ENCODE results near the gene TCF4. TPM values are rescaled to one million over a fixed set of nuclear protein-coding genes. Genes with fewer than 3 reads are reported as not detected.

TCF4 gene
- total RNA-seq, 2 donors from 2014 or later, result 31.6 to 34.0 TPM

DNA sequence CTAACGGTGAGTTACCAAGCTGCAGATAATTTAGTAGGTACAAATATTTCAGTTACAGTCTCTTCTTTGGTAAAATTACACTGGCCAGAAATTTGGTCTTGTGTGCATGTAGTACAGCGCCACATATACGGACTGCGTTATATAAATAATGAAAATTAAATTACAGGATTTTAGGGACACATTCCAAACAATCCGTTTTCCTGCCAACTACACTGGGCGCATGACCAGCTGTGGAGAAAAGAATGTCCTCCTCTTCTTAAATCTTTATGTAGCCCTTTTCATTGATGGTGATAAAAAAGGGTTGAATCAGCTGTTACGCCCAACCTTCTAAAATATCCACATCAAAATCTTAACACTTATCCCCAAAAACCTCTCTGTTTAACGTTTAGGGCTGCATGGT is 37.5 kb downstream of the TCF4 start:
- ATAC-seq, result no peak
- Histone ChIP-seq H3K27ac (no peak overlapping the region), H3K4me3 (no peak overlapping the region), H3K9me3 (no peaks in the 10 kb centered on the region), H3K4me1 (no peaks in the 10 kb centered on the region), H3K27me3 (no peaks in the 10 kb centered on the region), H3K36me3 (replicated peaks in 1 of 2; ENCODE audit: insufficient read depth in 1 of 2, low read depth in 2 of 2) (no peaks in the 10 kb centered on the region)
- 85 to 88% methylated on average over 8 of the region's 8 CpGs for WGBS, 2 donors
- intact Hi-C loops (cut with DNase I), result no loop called here
- TF ChIP-seq, protein P1, sequence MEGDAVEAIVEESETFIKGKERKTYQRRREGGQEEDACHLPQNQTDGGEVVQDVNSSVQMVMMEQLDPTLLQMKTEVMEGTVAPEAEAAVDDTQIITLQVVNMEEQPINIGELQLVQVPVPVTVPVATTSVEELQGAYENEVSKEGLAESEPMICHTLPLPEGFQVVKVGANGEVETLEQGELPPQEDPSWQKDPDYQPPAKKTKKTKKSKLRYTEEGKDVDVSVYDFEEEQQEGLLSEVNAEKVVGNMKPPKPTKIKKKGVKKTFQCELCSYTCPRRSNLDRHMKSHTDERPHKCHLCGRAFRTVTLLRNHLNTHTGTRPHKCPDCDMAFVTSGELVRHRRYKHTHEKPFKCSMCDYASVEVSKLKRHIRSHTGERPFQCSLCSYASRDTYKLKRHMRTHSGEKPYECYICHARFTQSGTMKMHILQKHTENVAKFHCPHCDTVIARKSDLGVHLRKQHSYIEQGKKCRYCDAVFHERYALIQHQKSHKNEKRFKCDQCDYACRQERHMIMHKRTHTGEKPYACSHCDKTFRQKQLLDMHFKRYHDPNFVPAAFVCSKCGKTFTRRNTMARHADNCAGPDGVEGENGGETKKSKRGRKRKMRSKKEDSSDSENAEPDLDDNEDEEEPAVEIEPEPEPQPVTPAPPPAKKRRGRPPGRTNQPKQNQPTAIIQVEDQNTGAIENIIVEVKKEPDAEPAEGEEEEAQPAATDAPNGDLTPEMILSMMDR (IDR thresholded peaks at IDR 0.05), result no peak
- no peak for TF ChIP-seq POLR2A (IDR thresholded peaks at IDR 0.05)
- no peak for DNase-seq

DNA sequence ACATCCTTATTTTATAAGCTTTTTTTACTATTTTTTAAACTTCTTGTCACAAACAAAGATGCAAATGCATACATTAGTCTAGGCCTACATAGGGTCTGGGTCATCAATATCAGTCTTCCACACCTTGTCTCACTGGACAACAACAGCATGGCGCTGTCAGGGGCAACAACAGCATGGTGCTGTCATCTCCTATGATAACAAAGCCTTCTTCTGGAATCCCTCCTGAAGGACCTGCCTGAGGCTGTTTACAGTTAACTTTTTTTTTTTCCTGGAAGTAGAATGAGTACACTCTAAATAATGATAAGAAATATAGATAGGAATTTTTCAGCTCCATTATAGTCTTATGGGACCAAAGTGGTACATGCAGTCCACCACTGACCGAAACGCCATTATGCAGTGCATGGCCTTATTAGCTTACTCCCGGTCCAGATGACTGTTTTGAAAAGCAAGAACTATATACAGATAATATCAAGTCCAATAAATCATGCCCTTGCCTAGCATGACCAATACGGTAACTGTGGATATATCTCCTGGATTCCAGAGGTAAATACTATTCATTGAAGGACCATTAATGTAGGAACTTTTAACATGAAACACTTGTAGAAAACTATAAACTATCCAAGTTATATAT is 38.4 kb downstream of the TCF4 start:
- intact Hi-C loops (cut with DNase I), result no loop called here
- Histone ChIP-seq H3K4me1 (no peaks in the 10 kb centered on the region), H3K27ac (no peak overlapping the region), H3K27me3 (no peaks in the 10 kb centered on the region), H3K4me3 (no peak overlapping the region), H3K36me3 (replicated peaks in 1 of 2; ENCODE audit: insufficient read depth in 1 of 2, low read depth in 2 of 2) (no peaks in the 10 kb centered on the region), H3K9me3 (no peaks in the 10 kb centered on the region)
- DNase-seq, result no peak
- TF ChIP-seq, protein P1 (IDR thresholded peaks at IDR 0.05), result no peak
- TF ChIP-seq POLR2A (IDR thresholded peaks at IDR 0.05), result no peak
- 88 to 97% methylated on average over 5 of the region's 5 CpGs for WGBS, 2 donors
- no peak for ATAC-seq

DNA sequence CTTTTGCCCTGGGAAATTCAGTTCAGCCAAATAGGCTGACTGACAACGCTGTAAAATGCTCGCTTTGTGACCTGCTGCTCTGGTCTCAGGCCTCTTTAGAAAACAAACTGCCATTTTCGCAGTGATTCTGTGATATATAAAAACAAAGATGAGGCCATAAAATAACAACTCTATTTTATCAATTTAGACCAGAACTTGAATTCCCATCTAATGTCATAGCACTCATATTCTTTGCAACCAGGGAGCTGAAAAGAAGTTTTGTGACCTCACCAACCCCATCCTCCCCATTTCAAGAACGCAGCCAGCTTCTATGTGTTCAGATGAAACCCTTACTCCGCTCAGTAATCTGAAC is 40.3 kb downstream of the TCF4 start:
- intact Hi-C loops (cut with DNase I), result no loop called here

DNA sequence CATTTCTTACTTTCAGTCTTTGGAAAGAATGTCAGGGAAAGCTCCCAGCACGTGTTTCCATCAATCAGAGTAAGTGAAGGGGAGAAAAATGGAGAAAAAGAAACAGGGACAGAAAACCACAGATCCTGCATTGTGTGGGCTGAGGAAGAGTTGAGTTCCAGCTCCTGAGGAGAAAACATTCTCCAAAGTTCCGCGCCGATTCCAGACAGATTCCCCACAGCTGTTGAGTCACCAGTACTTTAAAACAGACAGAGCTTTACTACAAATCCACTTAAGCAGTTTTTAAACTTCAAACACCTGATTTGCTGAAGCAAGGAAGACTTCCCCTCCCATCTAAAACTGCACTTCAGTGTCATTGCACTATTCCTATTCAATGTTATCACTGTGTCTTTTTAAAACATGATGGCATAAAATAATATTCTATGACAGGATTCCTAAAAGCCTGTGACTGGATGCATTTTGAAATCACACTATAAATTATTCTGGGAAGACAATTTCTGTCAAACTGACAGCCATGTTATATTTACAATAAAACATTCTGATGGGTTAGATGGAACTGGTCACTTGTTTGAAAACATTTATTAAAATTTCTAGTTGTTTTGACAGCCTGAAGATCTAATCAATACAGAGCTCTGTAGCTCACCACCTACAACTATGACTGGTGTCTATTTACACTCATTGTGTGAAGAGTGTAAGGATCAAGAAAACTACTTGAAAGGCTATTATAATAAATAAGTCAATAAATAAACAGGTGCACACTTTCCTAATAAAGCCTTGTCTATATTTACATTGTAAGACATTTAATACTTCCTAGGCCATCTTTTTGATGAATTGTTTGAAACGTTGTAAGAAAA is 40.9 kb downstream of the TCF4 start:
- ATAC-seq (no peak), DNase-seq (peak in 1 of 4 donors; percentile 16)
- no peaks in the 10 kb centered on the region for H3K4me1 ChIP-seq
- 57 to 61% methylated on average over 5 of the region's 5 CpGs for WGBS, 2 donors
- no peak overlapping the region for H3K4me3 ChIP-seq
- H3K9me3 ChIP-seq, result no peaks in the 10 kb centered on the region
- no peaks in the 10 kb centered on the region for H3K27me3 ChIP-seq
- TF ChIP-seq, protein P1 (IDR thresholded peaks at IDR 0.05), result no peak
- no peak for TF ChIP-seq POLR2A (IDR thresholded peaks at IDR 0.05)
- intact Hi-C loops (cut with DNase I), result no loop called here
- no peak overlapping the region for H3K27ac ChIP-seq
- no peaks in the 10 kb centered on the region for H3K36me3 ChIP-seq (replicated peaks in 1 of 2; ENCODE audit: insufficient read depth in 1 of 2, low read depth in 2 of 2)

More for the DNA sequence above, 40.3 kb downstream of the TCF4 start:
- ATAC-seq, result no peak
- Histone ChIP-seq H3K9me3 (no peaks in the 10 kb centered on the region), H3K27ac (no peak overlapping the region), H3K4me3 (no peak overlapping the region), H3K36me3 (replicated peaks in 1 of 2; ENCODE audit: insufficient read depth in 1 of 2, low read depth in 2 of 2) (no peaks in the 10 kb centered on the region), H3K27me3 (no peaks in the 10 kb centered on the region), H3K4me1 (no peaks in the 10 kb centered on the region)
- WGBS, 2 donors, result 87 to 89% methylated on average over 5 of the region's 5 CpGs
- DNase-seq, result no peak
- TF ChIP-seq, protein P1 (IDR thresholded peaks at IDR 0.05), result no peak
- TF ChIP-seq POLR2A (IDR thresholded peaks at IDR 0.05), result no peak
